DOHH2 (cell line): ENCODE data around the gene ZBTB8A.
"Not testable (repeated sequence)": the region's sequence is repeated elsewhere in the genome, so short reads cannot be mapped to it uniquely, and the experiment has no call there.

Experiments
- H3F3A ChIP-seq: fragments of 200-600 bp; sonication (generic), shearing (Covaris generic); 2 replicates; pipeline ENCODE4 v1.6.0; 2016; ENCODE audit warnings: antibody characterized with exemption, mild to moderate bottlenecking; ENCODE audit not compliant: control insufficient read depth, insufficient read depth
- H3K27ac ChIP-seq: fragments of 200-600 bp; sonication (generic); 2 replicates; pipeline ENCODE4 v1.5.1; 2014; ENCODE audit warnings: low read depth, mild to moderate bottlenecking, low read length, moderate library complexity
- H3K27me3 ChIP-seq: fragments of 200-600 bp; sonication (generic); 2 replicates; pipeline ENCODE4 v1.6.1; 2014; ENCODE audit warnings: mild to moderate bottlenecking, low read length, mixed read lengths; ENCODE audit not compliant: control insufficient read depth
- H3K36me3 ChIP-seq: fragments of 200-600 bp; sonication (generic); 2 replicates; pipeline ENCODE4 v1.6.1; 2014; ENCODE audit warnings: mild to moderate bottlenecking, low read length, moderate library complexity, mixed read lengths; ENCODE audit not compliant: control insufficient read depth
- H3K4me1 ChIP-seq: fragments of 200-600 bp; sonication (generic); 2 replicates; pipeline ENCODE4 v1.6.1; 2014; ENCODE audit warnings: mild to moderate bottlenecking, low read length, mixed read lengths; ENCODE audit not compliant: control insufficient read depth
- H3K4me2 ChIP-seq: fragments of 200-600 bp; sonication (generic); 2 replicates; pipeline ENCODE4 v1.6.0; 2014; ENCODE audit warnings: mild to moderate bottlenecking, low read length, moderate library complexity
- H3K4me3 ChIP-seq: fragments of 200-600 bp; sonication (generic); 2 replicates; pipeline ENCODE4 v1.5.1; 2014; ENCODE audit warnings: mild to moderate bottlenecking, low read length, mixed read lengths
- H3K79me2 ChIP-seq: fragments of 200-600 bp; sonication (generic); 2 replicates; pipeline ENCODE4 v1.6.1; 2014; ENCODE audit warnings: mild to moderate bottlenecking, low read length, mixed read lengths; ENCODE audit not compliant: control insufficient read depth
- H3K9me2 ChIP-seq: fragments of 200-600 bp; sonication (generic); replicated peaks from 2 replicates; pipeline ENCODE4 v1.6.1; 2014; ENCODE audit warnings: mild to moderate bottlenecking, low read length, mixed read lengths; ENCODE audit not compliant: control insufficient read depth
- H3K9me3 ChIP-seq: fragments of 200-600 bp; sonication (generic); 2 replicates; pipeline ENCODE4 v1.6.1; 2014; ENCODE audit warnings: antibody characterized with exemption, low read length, mixed read lengths; ENCODE audit not compliant: control insufficient read depth, insufficient read depth
- H4K20me1 ChIP-seq: fragments of 200-600 bp; sonication (generic); 2 replicates; pipeline ENCODE4 v1.6.0; 2014; ENCODE audit warnings: low read depth, mild to moderate bottlenecking, antibody characterized with exemption, low read length, moderate library complexity; ENCODE audit not compliant: control insufficient read depth, insufficient read depth
- CTCF ChIP-seq: fragments of 200-600 bp; sonication (generic); IDR thresholded peaks from one replicate; pipeline ENCODE4 v1.5.1; 2014; ENCODE audit warnings: antibody characterized with exemption, mild to moderate bottlenecking, low read depth, low read length; ENCODE audit not compliant: poor library complexity, severe bottlenecking
- EZH2phosphoT487 ChIP-seq: fragments of 200-600 bp; sonication (generic); IDR thresholded peaks from 2 replicates; pipeline ENCODE4 v1.6.1; 2017; ENCODE audit warnings: borderline replicate concordance, mild to moderate bottlenecking, antibody characterized with exemption, low read length, moderate library complexity, mixed read lengths

ZBTB8A gene

DNA sequence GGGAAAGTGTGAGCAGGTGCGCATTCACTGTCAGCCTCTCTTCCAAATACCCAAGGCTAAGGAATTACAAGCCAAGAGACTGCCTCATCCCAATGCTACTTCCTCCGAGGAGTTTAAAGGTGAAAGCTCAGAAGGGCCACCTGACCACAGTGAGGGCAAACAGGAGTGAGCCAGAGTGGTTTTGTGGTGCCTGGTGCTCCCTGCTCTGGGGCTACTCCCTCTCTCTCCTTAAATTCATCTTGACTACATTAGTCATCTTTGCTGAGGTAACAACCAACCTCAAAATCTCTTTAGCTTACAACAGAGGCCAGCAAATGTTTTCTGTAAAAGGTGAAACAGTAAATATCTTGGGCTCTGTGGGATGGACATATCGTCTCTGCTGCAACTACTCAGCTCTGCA is 14.2 kb upstream of the ZBTB8A start:
- Histone ChIP-seq H3K4me2 (no peak overlapping the region), H3K9me2 (no peaks in the 10 kb centered on the region), H3K9me3 (no peaks in the 10 kb centered on the region), H4K20me1 (no peaks in the 10 kb centered on the region), H3K4me1 (peaks cover 9% of the 10 kb centered on the region), H3K79me2 (no peaks in the 10 kb centered on the region), H3K27ac (no peak overlapping the region), H3F3A (no peaks in the 10 kb centered on the region), H3K27me3 (no peaks in the 10 kb centered on the region), H3K36me3 (no peaks in the 10 kb centered on the region), H3K4me3 (no peak overlapping the region)
- TF ChIP-seq EZH2phosphoT487 (no peak), CTCF (no peak)

DNA sequence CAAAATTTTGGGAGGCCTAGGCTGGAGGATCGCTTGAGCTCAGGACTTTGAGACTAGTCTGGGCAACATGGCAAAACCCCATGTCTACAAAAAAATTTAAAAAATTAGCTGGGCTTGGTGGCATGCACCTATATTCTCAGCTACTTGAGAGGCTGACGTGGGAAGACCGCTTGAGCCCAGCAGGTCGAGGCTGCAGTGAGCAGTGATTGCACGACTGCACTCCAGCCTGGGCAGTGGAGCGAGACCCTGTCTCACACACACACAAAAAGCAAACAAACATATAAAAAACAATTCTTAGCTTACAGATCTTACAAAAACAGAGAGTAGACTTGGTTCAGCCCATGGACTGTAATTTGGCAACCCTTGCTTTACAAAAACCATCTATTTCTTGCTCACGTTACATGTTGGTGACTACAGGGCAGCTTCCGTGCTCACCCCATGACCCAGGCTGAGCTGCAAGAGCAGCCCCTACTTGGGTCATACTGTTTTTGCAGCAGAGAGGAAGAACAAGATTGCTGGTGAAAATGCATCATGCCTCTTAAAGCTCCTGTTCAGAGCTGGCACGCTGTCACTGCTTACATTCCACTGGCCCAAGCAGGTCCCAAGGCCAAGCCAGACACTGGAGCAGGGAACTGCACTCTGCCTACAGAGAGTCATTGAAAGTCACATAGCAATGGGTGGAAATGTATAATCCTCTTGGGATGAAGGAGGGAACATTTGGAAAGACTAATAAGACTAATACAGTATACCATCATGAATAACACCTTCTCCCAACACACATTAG is 13.4 kb upstream of the ZBTB8A start:
- no peaks in the 10 kb centered on the region for H3K9me3 ChIP-seq
- no peak overlapping the region for H3K4me3 ChIP-seq
- no peaks in the 10 kb centered on the region for H3K27me3 ChIP-seq
- no peaks in the 10 kb centered on the region for H3K9me2 ChIP-seq
- no peaks in the 10 kb centered on the region for H3K36me3 ChIP-seq
- no peaks in the 10 kb centered on the region for H4K20me1 ChIP-seq
- no peak overlapping the region for H3K27ac ChIP-seq
- TF ChIP-seq CTCF, result no peak
- H3F3A ChIP-seq, result no peaks in the 10 kb centered on the region
- H3K4me1 ChIP-seq, result peaks cover 4% of the 10 kb centered on the region
- no peaks in the 10 kb centered on the region for H3K79me2 ChIP-seq
- H3K4me2 ChIP-seq, result no peak overlapping the region

GRCh38 chr1:32528550-32528949 is 10.7 kb upstream of the ZBTB8A start:
- not testable (repeated sequence) for H3K4me3 ChIP-seq, H3K4me1 ChIP-seq, H3K9me3 ChIP-seq, H3K9me2 ChIP-seq, H3K36me3 ChIP-seq, H3F3A ChIP-seq, H3K79me2 ChIP-seq, H4K20me1 ChIP-seq, H3K27ac ChIP-seq, H3K27me3 ChIP-seq, H3K4me2 ChIP-seq

DNA sequence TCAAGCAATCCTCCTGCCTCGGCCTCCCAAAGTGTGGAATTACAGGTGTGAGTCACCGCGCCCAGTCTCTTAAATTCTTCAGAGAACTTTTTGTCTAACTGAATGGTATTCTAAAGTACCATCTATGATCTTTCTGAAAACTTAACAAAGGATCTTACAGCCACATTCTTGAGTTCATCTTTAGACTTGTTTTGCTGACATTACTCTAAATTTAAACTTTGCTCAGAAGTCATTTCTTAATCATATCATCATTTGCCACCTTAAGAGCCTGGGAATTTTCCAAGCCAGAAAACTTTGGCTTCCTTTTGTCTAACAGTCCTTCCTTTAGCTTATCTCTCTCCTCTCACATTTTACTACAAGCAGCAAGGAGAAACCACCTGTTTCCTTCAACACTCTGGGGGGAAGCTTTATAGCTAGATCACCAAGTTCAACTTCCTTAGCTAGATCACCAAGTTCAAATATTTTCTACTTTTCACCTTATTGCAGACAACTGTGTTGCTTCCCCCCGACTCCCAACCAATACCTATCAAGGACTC is 5.4 kb upstream of the ZBTB8A start:
- Histone ChIP-seq H3K4me2 (no peak overlapping the region), H3K9me2 (no peaks in the 10 kb centered on the region), H3K36me3 (no peaks in the 10 kb centered on the region), H3F3A (no peaks in the 10 kb centered on the region), H3K27ac (no peak overlapping the region), H3K9me3 (no peaks in the 10 kb centered on the region), H3K27me3 (peaks cover 29% of the 10 kb centered on the region), H3K4me1 (peaks cover 9% of the 10 kb centered on the region), H4K20me1 (no peaks in the 10 kb centered on the region), H3K4me3 (no peak overlapping the region), H3K79me2 (no peaks in the 10 kb centered on the region)
- TF ChIP-seq EZH2phosphoT487 (no peak), CTCF (no peak)
